HUES64 (cell line): ENCODE measurements around the gene ABCF3.

Source experiments
- H3K27ac ChIP-seq: 2 replicates; pipeline ENCODE4 v1.7.0; 2013; ENCODE audit warnings: low read depth, low read length, inconsistent platforms
- H3K27me3 ChIP-seq: 2 replicates; pipeline ENCODE4 v1.6.1; 2013; ENCODE audit warnings: mild to moderate bottlenecking, low read length; ENCODE audit not compliant: insufficient read depth
- H3K36me3 ChIP-seq: 2 replicates; pipeline ENCODE4 v1.6.1; 2013; ENCODE audit warnings: mild to moderate bottlenecking, low read length; ENCODE audit not compliant: insufficient read depth
- H3K4me1 ChIP-seq: 2 replicates; pipeline ENCODE4 v1.6.1; 2013; ENCODE audit warnings: mild to moderate bottlenecking, low read length, moderate library complexity; ENCODE audit not compliant: insufficient read depth
- H3K4me3 ChIP-seq: 2 replicates; pipeline ENCODE4 v1.5.1; 2013; ENCODE audit warnings: mild to moderate bottlenecking, low read length, moderate library complexity
- H3K9ac ChIP-seq: 2 replicates; pipeline ENCODE4 v1.6.1; 2013; ENCODE audit warnings: mild to moderate bottlenecking, low read depth, low read length
- H3K9me3 ChIP-seq: 2 replicates; pipeline ENCODE4 v1.6.1; 2013; ENCODE audit warnings: low read depth, low read length; ENCODE audit not compliant: insufficient read depth
- WGBS: fragments of 150-250, 120-280 bp; methylation state at CpG from one replicate; pipeline ENCODE4 v1.1.7; 2013; ENCODE audit warnings: missing lambda C conversion rate; 5-methylcytosine and 5-hydroxymethylcytosine counted together

Gene ABCF3

DNA sequence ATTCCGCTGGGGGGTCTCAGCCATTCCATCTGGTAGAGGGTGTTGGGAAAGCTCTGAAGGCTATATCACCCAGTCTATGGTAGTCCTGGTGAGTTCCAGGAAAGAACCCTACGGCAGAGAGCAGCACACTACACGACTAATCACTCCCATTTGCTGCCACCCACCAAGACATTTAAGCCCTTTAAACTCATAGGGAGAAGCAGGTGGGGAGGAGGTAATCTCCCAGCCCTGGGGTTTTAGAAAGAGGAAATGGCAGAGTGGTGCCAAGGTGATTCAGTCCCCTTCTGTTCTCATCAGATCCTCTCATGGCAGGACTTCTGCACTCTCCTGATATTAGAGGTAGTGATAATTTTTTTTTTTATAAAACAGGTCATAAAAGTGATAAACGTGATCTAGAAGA, 32.8 kb downstream of the ABCF3 start:
- WGBS, result 90% methylated on average over 1 of the region's 4 CpGs
- Histone ChIP-seq H3K4me3 (no peak overlapping the region), H3K36me3 (no peaks in the 10 kb centered on the region), H3K4me1 (no peaks in the 10 kb centered on the region), H3K9ac (no peak overlapping the region), H3K9me3 (no peaks in the 10 kb centered on the region), H3K27ac (no peak overlapping the region), H3K27me3 (no peaks in the 10 kb centered on the region)

DNA sequence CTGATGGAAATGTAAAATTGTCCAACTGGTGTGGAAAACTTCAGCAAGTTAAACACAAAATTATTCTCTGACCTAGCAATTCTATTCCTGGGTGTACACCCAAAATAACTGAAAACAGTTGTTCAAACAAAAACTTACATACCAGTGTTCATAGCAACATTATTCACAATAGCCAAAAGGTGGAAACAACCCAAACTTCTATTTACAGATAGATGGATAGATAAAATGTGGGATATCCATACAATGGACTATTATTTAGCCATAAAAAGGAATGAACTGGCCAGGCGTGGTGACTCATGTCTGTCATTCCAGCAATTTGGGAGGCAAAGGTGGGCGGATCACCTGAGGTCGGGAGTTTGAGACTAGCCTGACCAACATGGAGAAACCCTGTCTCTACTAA, 36.5 kb downstream of the ABCF3 start:
- no peak overlapping the region for H3K27ac ChIP-seq
- H3K9ac ChIP-seq, result no peak overlapping the region
- peaks cover 5% of the 10 kb centered on the region for H3K27me3 ChIP-seq
- no peak overlapping the region for H3K4me3 ChIP-seq
- WGBS, result 83% methylated on average over 3 of the region's 3 CpGs
- H3K9me3 ChIP-seq, result no peaks in the 10 kb centered on the region
- no peaks in the 10 kb centered on the region for H3K4me1 ChIP-seq
- H3K36me3 ChIP-seq, result no peaks in the 10 kb centered on the region

DNA sequence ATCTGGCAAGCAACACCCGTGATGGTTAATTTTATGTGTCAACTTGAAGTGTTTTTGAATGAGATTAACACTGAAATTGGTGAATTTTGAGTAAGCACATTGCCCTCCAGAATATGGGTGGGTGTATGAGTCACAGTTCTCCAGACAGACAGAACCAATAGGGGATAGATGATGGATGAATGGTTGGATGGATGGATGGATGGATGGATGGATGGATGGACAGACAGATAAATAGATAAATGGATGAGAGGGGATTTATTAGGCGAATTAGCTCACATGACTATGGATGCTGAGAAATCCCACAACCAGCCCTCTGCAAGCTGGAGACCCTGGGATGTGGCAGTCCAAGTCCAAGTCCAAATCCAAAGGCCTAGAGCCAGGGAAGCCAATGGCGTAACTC, 37.9 kb downstream of the ABCF3 start:
- Histone ChIP-seq H3K36me3 (no peaks in the 10 kb centered on the region), H3K9me3 (no peaks in the 10 kb centered on the region)
- WGBS, result 89% methylated on average over 3 of the region's 3 CpGs

DNA sequence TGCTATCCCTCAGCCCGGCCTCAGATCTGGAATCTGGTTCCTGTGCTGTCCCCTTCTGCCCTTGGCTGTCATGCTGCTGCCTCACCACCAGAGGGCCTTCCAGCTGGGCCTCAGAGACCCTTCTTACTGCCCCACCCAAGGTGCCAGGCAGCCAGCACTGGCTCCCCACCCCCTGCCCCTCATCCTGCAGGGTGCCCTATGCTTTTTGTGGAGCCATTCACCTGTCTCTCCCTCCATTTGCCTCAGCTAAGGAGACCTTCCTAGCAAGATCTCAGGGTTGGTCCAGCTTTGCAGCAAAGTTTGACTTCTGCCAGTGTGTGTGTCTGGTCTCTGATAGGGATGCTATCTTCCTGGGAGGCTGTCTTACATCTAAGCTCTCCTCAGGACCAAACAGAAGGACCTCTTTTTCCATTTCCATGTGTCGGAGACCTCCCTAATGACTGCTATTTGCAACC, 41.5 kb downstream of the ABCF3 start:
- Histone ChIP-seq H3K4me3 (no peak overlapping the region), H3K9me3 (no peaks in the 10 kb centered on the region), H3K9ac (no peak overlapping the region), H3K4me1 (no peaks in the 10 kb centered on the region), H3K27me3 (peaks cover 55% of the 10 kb centered on the region), H3K27ac (no peak overlapping the region), H3K36me3 (no peaks in the 10 kb centered on the region)
- 69% methylated on average over 2 of the region's 2 CpGs for WGBS

More for the DNA sequence above, 37.9 kb downstream of the ABCF3 start:
- no peak overlapping the region for H3K4me3 ChIP-seq
- no peaks in the 10 kb centered on the region for H3K4me1 ChIP-seq
- no peak overlapping the region for H3K9ac ChIP-seq
- no peak overlapping the region for H3K27ac ChIP-seq
- H3K27me3 ChIP-seq, result peaks cover 20% of the 10 kb centered on the region

DNA sequence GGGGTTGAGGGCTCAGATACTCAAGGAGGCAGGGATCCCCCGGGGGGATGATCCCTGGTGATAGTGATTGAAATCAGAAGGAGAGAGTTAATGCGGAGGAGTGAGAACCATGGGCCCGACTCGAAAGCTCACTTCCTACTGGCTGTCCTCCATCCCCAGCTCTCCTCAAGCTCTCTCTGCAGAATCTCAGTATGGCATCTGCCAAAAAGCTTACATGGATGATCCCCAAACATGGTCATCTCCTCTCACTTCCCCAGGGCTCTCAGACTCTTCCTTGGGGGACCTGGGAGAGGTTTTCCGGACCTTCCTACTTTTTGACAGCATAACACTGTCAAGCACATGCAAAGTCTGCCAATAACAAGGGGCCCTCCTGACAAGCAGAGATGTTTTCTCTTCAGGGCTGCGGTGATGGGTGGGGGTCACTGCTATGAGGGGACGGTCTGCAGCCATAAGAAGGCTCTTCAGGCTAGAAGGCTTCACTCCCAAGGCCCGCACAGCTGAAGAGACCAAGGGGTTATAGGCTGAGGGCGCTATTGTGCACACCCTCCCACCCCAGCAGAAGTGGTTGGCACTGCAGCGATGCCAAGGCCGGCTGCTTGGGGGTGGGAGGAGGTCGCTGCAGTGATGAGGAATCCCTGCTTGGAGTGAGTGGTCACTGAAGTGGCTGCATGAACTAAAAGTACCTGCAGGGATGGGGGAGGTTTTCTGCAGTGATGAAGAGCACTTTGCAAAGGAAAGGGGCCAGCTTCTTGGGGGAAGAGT, 42.6 kb downstream of the ABCF3 start:
- H3K27ac ChIP-seq, result no peak overlapping the region
- peaks cover 66% of the 10 kb centered on the region for H3K27me3 ChIP-seq
- no peaks in the 10 kb centered on the region for H3K9me3 ChIP-seq
- 51% methylated on average over 12 of the region's 12 CpGs for WGBS
- no peaks in the 10 kb centered on the region for H3K4me1 ChIP-seq
- H3K9ac ChIP-seq, result no peak overlapping the region
- peak overlapping the region; percentile 58 for H3K4me3 ChIP-seq
- no peaks in the 10 kb centered on the region for H3K36me3 ChIP-seq

DNA sequence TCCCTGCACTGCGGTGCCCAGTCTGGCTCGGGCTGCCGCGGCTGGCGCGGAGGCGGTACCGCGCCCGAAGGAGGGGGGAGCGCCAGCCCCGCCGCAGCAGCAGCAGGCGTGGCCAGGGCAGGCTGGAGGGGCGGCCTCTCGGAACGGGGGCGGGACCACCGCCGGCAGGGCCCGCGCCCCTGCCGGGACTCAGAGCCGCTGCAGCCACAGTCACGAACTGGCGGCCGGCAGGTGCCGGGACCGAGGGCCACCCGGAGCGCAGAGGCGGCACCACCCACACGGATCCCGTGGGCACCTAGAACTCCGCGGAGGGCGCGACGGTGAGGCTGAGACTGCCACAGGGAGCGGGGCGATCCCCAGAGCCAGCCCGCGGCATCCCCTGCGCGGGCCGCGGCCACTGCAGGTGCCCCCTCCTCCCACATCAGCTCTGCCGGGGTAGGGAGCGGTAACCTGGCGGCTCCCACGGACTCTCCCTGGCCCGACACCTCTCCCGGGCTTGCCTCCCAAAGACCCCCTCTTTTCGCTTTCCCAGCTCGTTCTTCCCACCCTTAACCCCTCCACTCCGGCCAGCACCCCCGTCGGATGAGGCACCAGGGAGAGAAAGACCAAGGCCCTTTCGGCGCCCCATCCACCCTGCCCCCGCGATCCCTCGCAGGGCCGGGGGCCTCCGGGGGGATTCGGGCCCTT, 43.5 kb downstream of the ABCF3 start, which contains the start of gene VWA5B2:
TSS of gene VWA5B2 (plus strand) at position 192 of the 687 bp plus-strand sequence. CDS start 944 bp downstream, outside the sequence.
- H3K27ac ChIP-seq, result no peak within 1 kb of the TSS
- H3K27me3 ChIP-seq, result peaks cover 73% of the 10 kb centered on the region
- H3K4me1 ChIP-seq, result no peaks in the 10 kb centered on the region
- 2% methylated on average over 66 of the region's 66 CpGs for WGBS
- no peaks in the 10 kb centered on the region for H3K9me3 ChIP-seq
- peak within 1 kb of the TSS; percentile 58 for H3K4me3 ChIP-seq
- H3K9ac ChIP-seq, result no peak within 1 kb of the TSS
- H3K36me3 ChIP-seq, result no peaks in the 10 kb centered on the region

DNA sequence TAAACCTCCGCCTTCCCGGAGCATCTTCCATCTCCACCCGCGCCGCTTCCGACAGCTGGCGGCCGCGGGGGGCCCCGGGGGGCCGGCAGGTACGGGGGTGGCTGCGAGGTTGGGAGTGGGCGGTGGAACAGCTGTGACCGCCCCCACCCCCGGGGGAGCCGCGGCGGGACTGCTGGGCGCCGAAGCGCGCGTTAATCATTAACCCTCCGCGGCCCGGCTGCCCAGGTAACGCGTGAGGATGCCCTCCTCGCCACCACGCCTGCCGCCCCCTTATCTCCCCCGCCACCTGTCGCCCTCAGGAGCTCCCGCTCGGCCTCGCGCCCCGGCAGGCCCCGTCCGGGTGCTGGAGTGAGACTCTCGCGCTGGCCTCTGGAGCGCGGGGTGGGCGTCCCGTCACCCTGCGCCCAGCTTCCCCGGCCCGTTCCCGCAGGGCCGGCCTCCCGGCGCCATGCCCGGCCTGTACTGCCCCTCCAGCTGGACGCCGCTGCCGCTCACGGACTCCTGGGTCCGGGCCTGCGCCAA, 44.1 kb downstream of the ABCF3 start:
- H3K9me3 ChIP-seq, result no peaks in the 10 kb centered on the region
- H3K27me3 ChIP-seq, result peaks cover 77% of the 10 kb centered on the region
- H3K4me1 ChIP-seq, result no peaks in the 10 kb centered on the region
- peak overlapping the region; percentile 58 for H3K4me3 ChIP-seq
- no peak overlapping the region for H3K9ac ChIP-seq
- no peak overlapping the region for H3K27ac ChIP-seq
- no peaks in the 10 kb centered on the region for H3K36me3 ChIP-seq
- WGBS, result 2% methylated on average over 59 of the region's 61 CpGs

DNA sequence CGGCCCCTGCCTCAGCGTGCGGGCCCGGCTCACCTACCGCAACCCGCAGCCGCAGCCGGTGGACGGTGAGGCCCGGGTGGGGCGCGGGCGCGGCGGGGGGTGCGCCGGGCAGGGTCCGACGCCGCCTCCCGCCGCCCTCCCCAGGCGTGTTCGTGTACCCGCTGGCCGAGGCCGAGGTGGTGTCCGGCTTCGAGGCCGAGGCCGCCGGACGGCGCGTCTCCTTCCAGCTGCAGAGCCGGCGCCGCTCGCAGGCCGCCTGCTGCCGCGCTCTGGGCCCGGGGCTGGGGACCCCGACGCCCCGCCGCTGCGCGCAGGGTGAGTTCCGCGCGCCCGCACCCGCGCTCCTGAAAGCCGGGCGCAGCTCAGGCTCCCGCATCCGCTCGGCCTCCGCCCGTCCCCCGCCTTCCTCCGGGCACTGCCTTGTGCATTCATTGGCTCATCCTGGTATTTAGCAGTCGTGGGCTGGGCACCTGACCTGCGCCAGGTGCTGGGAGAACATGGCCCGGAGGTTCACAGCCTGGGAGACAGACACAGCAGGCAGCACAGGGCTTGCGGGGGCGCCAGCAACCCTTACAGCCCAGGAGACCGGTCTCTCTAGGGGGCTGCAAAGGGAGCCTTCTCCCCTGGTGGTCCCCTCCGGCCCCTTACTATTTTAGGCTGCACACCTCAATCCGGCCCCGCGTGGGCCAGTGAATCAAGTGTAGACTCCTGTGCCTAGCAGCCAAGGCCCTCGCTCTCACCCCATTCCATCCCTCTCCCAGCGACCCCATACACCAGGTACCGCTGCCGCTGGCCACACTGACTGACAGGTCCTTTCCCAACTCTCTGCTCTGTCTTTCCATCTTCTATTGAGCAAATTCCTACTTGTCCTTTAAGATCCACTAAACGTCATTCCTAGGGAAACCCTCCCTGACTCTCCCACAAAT, 44.9 kb downstream of the ABCF3 start:
- peaks cover 77% of the 10 kb centered on the region for H3K27me3 ChIP-seq
- peak overlapping the region; percentile 58 for H3K4me3 ChIP-seq
- WGBS, result 8% methylated on average over 79 of the region's 79 CpGs
- no peaks in the 10 kb centered on the region for H3K9me3 ChIP-seq
- no peaks in the 10 kb centered on the region for H3K4me1 ChIP-seq
- H3K27ac ChIP-seq, result no peak overlapping the region
- no peaks in the 10 kb centered on the region for H3K36me3 ChIP-seq
- no peak overlapping the region for H3K9ac ChIP-seq

DNA sequence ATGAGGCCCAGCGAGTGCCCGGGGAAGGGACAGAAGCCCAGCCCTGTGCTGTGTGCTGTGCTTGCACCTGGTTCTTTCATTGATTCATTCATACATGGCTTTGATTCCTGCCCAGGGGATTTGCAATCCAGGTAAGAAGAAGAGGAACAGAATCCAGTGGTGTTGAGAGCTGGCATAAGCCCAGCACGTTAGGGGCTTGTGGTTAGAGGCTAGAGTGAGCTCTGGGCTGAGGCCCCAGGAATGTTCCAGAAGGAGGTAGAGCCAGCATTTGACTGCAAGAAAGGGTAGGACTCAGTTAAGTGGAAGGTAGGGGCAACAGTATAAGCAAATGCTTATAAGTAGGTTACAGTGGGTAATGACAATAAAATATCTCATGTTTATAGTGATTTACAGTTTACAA, 45.7 kb downstream of the ABCF3 start:
- H3K9me3 ChIP-seq, result no peaks in the 10 kb centered on the region
- H3K27ac ChIP-seq, result no peak overlapping the region
- H3K9ac ChIP-seq, result no peak overlapping the region
- H3K4me3 ChIP-seq, result no peak overlapping the region
- H3K27me3 ChIP-seq, result peaks cover 74% of the 10 kb centered on the region
- H3K36me3 ChIP-seq, result no peaks in the 10 kb centered on the region
- H3K4me1 ChIP-seq, result no peaks in the 10 kb centered on the region
- WGBS, result 66% methylated on average over 3 of the region's 3 CpGs

DNA sequence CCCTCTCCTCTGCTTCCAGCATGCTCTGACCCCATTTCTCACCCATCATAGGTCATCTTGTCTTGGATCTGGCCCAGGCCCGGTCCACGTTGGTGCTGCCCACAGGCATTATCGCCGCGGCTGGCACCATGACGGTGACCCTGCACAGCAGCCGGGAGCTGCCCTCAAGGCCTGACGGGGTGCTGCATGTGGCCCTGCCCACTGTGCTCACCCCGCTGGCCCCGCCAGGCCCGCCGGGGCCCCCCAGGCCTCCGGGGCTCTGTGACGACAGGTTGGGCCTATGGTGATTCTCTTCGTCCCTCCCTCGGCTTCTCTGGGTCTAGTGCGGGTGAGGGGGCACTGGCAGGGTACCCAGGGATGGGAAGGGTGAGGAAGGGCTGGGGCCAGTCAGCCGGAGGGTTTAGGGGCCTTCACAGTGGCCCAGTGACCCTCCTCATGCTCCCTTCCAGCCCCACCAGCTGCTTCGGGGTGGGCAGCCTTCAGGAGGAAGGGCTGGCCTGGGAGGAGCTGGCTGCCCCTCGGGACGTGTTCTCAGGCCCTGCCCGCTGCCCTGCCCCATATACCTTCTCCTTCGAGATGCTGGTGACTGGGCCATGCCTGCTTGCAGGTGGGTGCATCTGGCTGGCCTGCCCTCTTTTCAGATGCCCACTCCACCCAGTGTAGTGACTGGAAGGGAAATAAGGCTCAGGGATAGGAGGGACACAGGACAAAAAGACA, 47.3 kb downstream of the ABCF3 start:
- WGBS, result 90% methylated on average over 23 of the region's 23 CpGs
- Histone ChIP-seq H3K27me3 (peaks cover 64% of the 10 kb centered on the region), H3K4me1 (no peaks in the 10 kb centered on the region), H3K27ac (no peak overlapping the region), H3K9me3 (no peaks in the 10 kb centered on the region), H3K36me3 (no peaks in the 10 kb centered on the region), H3K4me3 (no peak overlapping the region), H3K9ac (no peak overlapping the region)
